CD4-positive, CD25-positive, alpha-beta regulatory T cell (primary cell): ENCODE data around the gene BRSK2. TPM values are rescaled to one million over a fixed set of nuclear protein-coding genes. Genes with fewer than 3 reads are reported as not detected.

Experiments
- ATAC-seq, 2 donors: fragments of 150-1000 bp; cut with Tn5 transposase; one replicate each; pipeline ENCODE4 v1.10.0; 2021; ENCODE audit warnings: low read depth in 2 of 2, moderate number of reproducible peaks in 2 of 2, moderate library complexity in 1 of 2
- DNase-seq, 3 donors: peaks; one replicate each; pipeline versions ENCODE4 v3.0.0 to v3.0.0-alpha.2; 2012 to 2022; ENCODE audit warnings: mixed read lengths in 1 of 3
- H3K27ac ChIP-seq: one replicate; pipeline ENCODE4 v1.7.0; 2013; ENCODE audit warnings: mild to moderate bottlenecking, low read length; ENCODE audit not compliant: insufficient read depth, poor library complexity, severe bottlenecking
- H3K27me3 ChIP-seq: one replicate; pipeline ENCODE4 v1.7.0; 2013; ENCODE audit warnings: low read length; ENCODE audit not compliant: control insufficient read depth, insufficient read depth
- H3K36me3 ChIP-seq: one replicate; pipeline ENCODE4 v1.7.0; 2013; ENCODE audit warnings: mild to moderate bottlenecking, low read length, moderate library complexity; ENCODE audit not compliant: control insufficient read depth, insufficient read depth
- H3K4me1 ChIP-seq: 2 replicates; pipeline ENCODE4 v1.7.0; 2013; ENCODE audit warnings: mild to moderate bottlenecking, low read length; ENCODE audit not compliant: insufficient read depth, control insufficient read depth, poor library complexity, severe bottlenecking
- H3K4me3 ChIP-seq: one replicate; pipeline ENCODE4 v1.7.0; 2013; ENCODE audit warnings: low read depth, mild to moderate bottlenecking, low read length, moderate library complexity
- H3K9me3 ChIP-seq, 2 experiments: 1 replicate in 1 of 2; 2 replicates in 1 of 2; pipeline ENCODE4 v1.7.0; 2013; ENCODE audit warnings: low read length in 2 of 2, mild to moderate bottlenecking in 1 of 2, moderate library complexity in 1 of 2; ENCODE audit not compliant: control insufficient read depth in 2 of 2
- H3K27ac Mint-ChIP-seq, 3 donors: one replicate each; pipeline ENCODE4 v1.8.0; 2020 to 2022; ENCODE audit warnings: mild to moderate bottlenecking in 3 of 3, mixed read lengths in 3 of 3, moderate library complexity in 2 of 3
- H3K27me3 Mint-ChIP-seq: one replicate; pipeline ENCODE4 v1.8.0; 2022; ENCODE audit warnings: mild to moderate bottlenecking, mixed read lengths
- H3K36me3 Mint-ChIP-seq: one replicate; pipeline ENCODE4 v1.8.0; 2020; ENCODE audit warnings: mixed read lengths
- H3K4me1 Mint-ChIP-seq, 4 donors: one replicate each; pipeline ENCODE4 v1.8.0; 2020 to 2022; ENCODE audit warnings: mixed read lengths in 4 of 4, mild to moderate bottlenecking in 1 of 4
- H3K4me3 Mint-ChIP-seq, 4 donors: one replicate each; pipeline ENCODE4 v1.8.0; 2020 to 2022; ENCODE audit warnings: mild to moderate bottlenecking in 4 of 4, mixed read lengths in 4 of 4, moderate library complexity in 3 of 4
- H3K9me3 Mint-ChIP-seq, 7 donors: one replicate each; pipeline ENCODE4 v1.8.0; 2020 to 2022; ENCODE audit warnings: mixed read lengths in 7 of 7, mild to moderate bottlenecking in 3 of 7, moderate library complexity in 2 of 7
- polyA plus RNA-seq, 4 donors: library from polyadenylated mRNA; unstranded; fragments of 300-500 nt; fragmentation: Illumina TruSeq; gene quantifications; one replicate each; pipeline ENCODE4 v1.2.3, GENCODE V29; 2021
- total RNA-seq: library from RNA; stranded (reverse); gene quantifications from one replicate; pipeline ENCODE4 v1.2.3, GENCODE V29; 2022

The BRSK2 gene
- total and polyA plus RNA-seq, 5 donors from 2014 or later, result 0.07 to 0.42 (median 0.08) TPM; not detected in 1

GRCh38 chr11:1392561-1392960 lies 2.8 kb downstream of the BRSK2 start:
- H3K36me3 Mint-ChIP-seq, result no peaks in the 10 kb centered on the region
- H3K27ac Mint-ChIP-seq, result no peak overlapping the region
- no peak for ATAC-seq
- H3K9me3 Mint-ChIP-seq, result peaks cover 0 to 2% (median 0%) of the 10 kb centered on the region in 7 donors
- Histone ChIP-seq H3K9me3 (no peaks in the 10 kb centered on the region), H3K27ac (no peak overlapping the region), H3K36me3 (no peaks in the 10 kb centered on the region), H3K4me1 (peaks cover 20% of the 10 kb centered on the region), H3K27me3 (no peaks in the 10 kb centered on the region), H3K4me3 (no peak overlapping the region)
- no peak for DNase-seq
- H3K4me1 Mint-ChIP-seq, result peaks cover 0 to 17% (median 3%) of the 10 kb centered on the region in 4 donors
- H3K4me3 Mint-ChIP-seq, result peak overlapping the region in 1 of 4 donors; percentile 19
- H3K27me3 Mint-ChIP-seq, result peaks cover 19% of the 10 kb centered on the region

DNA sequence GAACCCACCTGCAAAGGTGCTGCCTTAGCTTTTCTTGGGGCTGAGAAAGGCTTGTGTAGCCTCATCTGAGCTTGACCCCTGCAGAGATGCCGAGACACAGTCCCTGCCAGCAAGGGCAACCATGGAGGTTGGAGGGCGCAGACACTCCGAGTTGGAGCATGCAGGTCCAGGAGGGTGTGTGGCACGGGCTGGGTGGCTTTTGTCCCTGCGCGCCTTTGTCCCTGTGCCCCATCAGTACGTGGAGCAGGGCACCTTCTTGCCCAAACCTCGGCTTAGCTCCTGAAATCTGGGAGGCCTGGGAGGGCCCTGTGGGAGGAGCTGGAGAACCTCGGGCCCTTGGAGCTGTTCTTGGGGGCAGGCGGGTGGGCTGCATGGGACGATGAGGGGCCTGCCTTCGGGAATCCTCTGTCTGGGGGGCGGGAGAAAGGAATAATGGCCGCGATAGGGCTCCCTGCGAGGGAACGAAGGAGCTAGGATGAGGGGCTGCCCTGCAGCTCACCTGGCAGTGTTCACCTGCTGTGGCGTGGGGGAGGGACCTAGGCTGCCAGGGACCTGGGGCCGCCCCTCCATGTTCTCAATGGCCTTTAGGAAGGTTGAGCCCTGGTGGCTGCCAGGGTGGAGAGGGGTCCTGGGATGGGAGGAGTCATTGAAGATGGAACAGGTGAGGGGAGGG lies 3.4 kb downstream of the BRSK2 start:
- H3K9me3 Mint-ChIP-seq, result peaks cover 0 to 2% (median 0%) of the 10 kb centered on the region in 7 donors
- H3K4me1 ChIP-seq, result peaks cover 20% of the 10 kb centered on the region
- peak overlapping the region in 1 of 4 donors; percentile 2 for H3K4me3 Mint-ChIP-seq
- H3K36me3 Mint-ChIP-seq, result no peaks in the 10 kb centered on the region
- H3K4me1 Mint-ChIP-seq, result peaks cover 0 to 14% (median 3%) of the 10 kb centered on the region in 4 donors
- no peaks in the 10 kb centered on the region for H3K27me3 ChIP-seq
- H3K27ac Mint-ChIP-seq, result no peak overlapping the region
- H3K9me3 ChIP-seq, result no peaks in the 10 kb centered on the region
- ATAC-seq, result no peak
- H3K27me3 Mint-ChIP-seq, result peaks cover 16% of the 10 kb centered on the region
- no peaks in the 10 kb centered on the region for H3K36me3 ChIP-seq
- no peak overlapping the region for H3K27ac ChIP-seq
- H3K4me3 ChIP-seq, result no peak overlapping the region
- no peak for DNase-seq

GRCh38 chr11:1394936-1395772 lies 5.4 kb downstream of the BRSK2 start:
- no peak overlapping the region for H3K4me3 ChIP-seq
- H3K27me3 ChIP-seq, result no peaks in the 10 kb centered on the region
- Mint-ChIP-seq H3K4me3 (no peak overlapping the region), H3K27ac (no peak overlapping the region), H3K36me3 (no peaks in the 10 kb centered on the region), H3K9me3 (peaks cover 0 to 2% (median 0%) of the 10 kb centered on the region in 7 donors), H3K4me1 (peaks cover 0 to 11% (median 3%) of the 10 kb centered on the region in 4 donors), H3K27me3 (peaks cover 16% of the 10 kb centered on the region)
- no peaks in the 10 kb centered on the region for H3K9me3 ChIP-seq
- H3K27ac ChIP-seq, result no peak overlapping the region
- peaks cover 11% of the 10 kb centered on the region for H3K4me1 ChIP-seq
- no peak for ATAC-seq
- no peaks in the 10 kb centered on the region for H3K36me3 ChIP-seq
- DNase-seq, result no peak

GRCh38 chr11:1395773-1396374 lies 6.1 kb downstream of the BRSK2 start:
- peaks cover 0 to 11% (median 3%) of the 10 kb centered on the region in 4 donors for H3K4me1 Mint-ChIP-seq

GRCh38 chr11:1396375-1396841 lies 6.7 kb downstream of the BRSK2 start:
- Mint-ChIP-seq H3K9me3 (peaks cover 0 to 2% (median 0%) of the 10 kb centered on the region in 7 donors), H3K36me3 (no peaks in the 10 kb centered on the region), H3K27me3 (peaks cover 12% of the 10 kb centered on the region), H3K27ac (no peak overlapping the region), H3K4me1 (peaks cover 0 to 7% (median 3%) of the 10 kb centered on the region in 4 donors), H3K4me3 (no peak overlapping the region)
- Histone ChIP-seq H3K4me3 (no peak overlapping the region), H3K36me3 (no peaks in the 10 kb centered on the region), H3K27ac (no peak overlapping the region), H3K27me3 (no peaks in the 10 kb centered on the region), H3K9me3 (no peaks in the 10 kb centered on the region), H3K4me1 (peaks cover 2% of the 10 kb centered on the region)
- DNase-seq (no peak), ATAC-seq (no peak)

More at GRCh38 chr11:1395773-1396374, 6.1 kb downstream of the BRSK2 start:
- peaks cover 0 to 2% (median 0%) of the 10 kb centered on the region in 7 donors for H3K9me3 Mint-ChIP-seq
- no peak overlapping the region for H3K27ac ChIP-seq
- peaks cover 16% of the 10 kb centered on the region for H3K27me3 Mint-ChIP-seq
- H3K27ac Mint-ChIP-seq, result no peak overlapping the region
- DNase-seq (no peak), ATAC-seq (no peak)
- no peaks in the 10 kb centered on the region for H3K9me3 ChIP-seq
- H3K36me3 Mint-ChIP-seq, result no peaks in the 10 kb centered on the region
- peaks cover 7% of the 10 kb centered on the region for H3K4me1 ChIP-seq
- no peak overlapping the region for H3K4me3 Mint-ChIP-seq
- H3K36me3 ChIP-seq, result no peaks in the 10 kb centered on the region
- H3K27me3 ChIP-seq, result no peaks in the 10 kb centered on the region
- no peak overlapping the region for H3K4me3 ChIP-seq

- no peaks in the 10 kb centered on the region for H3K36me3 Mint-ChIP-seq
- H3K4me1 Mint-ChIP-seq, result peaks cover 0 to 2% (median 0%) of the 10 kb centered on the region in 4 donors
- DNase-seq, result no peak
Measured at GRCh38 chr11:1397146-1397861, 7.6 kb downstream of the BRSK2 start.

DNA sequence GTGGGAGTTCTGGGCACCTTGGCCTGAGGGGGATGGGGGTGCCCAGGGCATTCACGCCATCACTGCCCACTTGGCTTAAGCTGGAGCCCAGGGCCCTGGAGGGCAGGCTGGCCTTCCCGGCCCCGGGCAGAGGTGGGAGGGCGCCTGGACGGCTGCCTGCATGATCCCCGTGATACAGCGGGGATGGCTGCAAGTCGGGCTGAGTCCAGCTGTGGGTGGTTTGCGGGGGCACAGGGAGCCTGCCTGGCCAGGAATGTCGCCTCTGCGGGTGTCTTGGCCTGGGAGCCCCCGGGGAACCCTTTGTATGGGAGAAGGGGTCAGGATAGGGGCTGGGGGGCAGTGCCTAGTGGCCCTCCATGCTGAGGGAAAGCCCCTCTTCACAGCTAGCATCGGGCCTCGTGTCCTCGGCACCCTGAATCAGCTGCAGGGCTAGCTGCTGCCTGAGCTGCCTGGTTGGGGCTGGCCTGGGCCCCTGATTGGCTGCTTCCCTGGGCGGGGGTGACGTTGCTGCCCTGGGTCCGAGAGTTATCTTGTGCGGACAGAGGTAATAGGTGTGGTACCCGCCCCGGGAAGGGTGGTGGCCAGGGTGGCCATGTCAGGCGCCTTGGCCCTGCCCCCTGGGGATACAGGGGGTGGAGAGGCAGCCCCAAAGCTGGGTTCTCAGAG lies 8.3 kb downstream of the BRSK2 start:
- Histone ChIP-seq H3K9me3 (no peaks in the 10 kb centered on the region), H3K27ac (no peak overlapping the region), H3K36me3 (no peaks in the 10 kb centered on the region), H3K27me3 (no peaks in the 10 kb centered on the region), H3K4me3 (no peak overlapping the region), H3K4me1 (no peaks in the 10 kb centered on the region)
- no peaks in the 10 kb centered on the region for H3K9me3 Mint-ChIP-seq
- DNase-seq (no peak), ATAC-seq (no peak)
- H3K27ac Mint-ChIP-seq, result no peak overlapping the region
- H3K36me3 Mint-ChIP-seq, result no peaks in the 10 kb centered on the region
- H3K27me3 Mint-ChIP-seq, result no peaks in the 10 kb centered on the region
- H3K4me3 Mint-ChIP-seq, result no peak overlapping the region
- peaks cover 0 to 2% (median 0%) of the 10 kb centered on the region in 4 donors for H3K4me1 Mint-ChIP-seq

More at GRCh38 chr11:1397146-1397861, 7.6 kb downstream of the BRSK2 start:
- no peak overlapping the region for H3K4me3 ChIP-seq
- H3K36me3 ChIP-seq, result no peaks in the 10 kb centered on the region
- H3K9me3 ChIP-seq, result no peaks in the 10 kb centered on the region
- no peak overlapping the region for H3K27ac ChIP-seq
- ATAC-seq, result no peak
- Mint-ChIP-seq H3K27me3 (peaks cover 3% of the 10 kb centered on the region), H3K4me3 (no peak overlapping the region), H3K27ac (no peak overlapping the region), H3K9me3 (no peaks in the 10 kb centered on the region)
- no peaks in the 10 kb centered on the region for H3K4me1 ChIP-seq
- no peaks in the 10 kb centered on the region for H3K27me3 ChIP-seq
